Tibial artery (tissue), 4 donors: ENCODE data around the gene KLHL14.

Experiments used
- DNase-seq, 2 donors: peaks; one replicate each; pipeline ENCODE4 v3.0.0-alpha.2; 2019
- H3K27ac ChIP-seq, 2 donors: fragments of 200-600 bp; sonication (generic) in 1 of 2; 1 replicate in 1 of 2; 2 replicates in 1 of 2; pipeline ENCODE4 v1.5.1; 2018 to 2019; ENCODE audit warnings: mild to moderate bottlenecking in 1 of 2
- H3K27me3 ChIP-seq, 2 donors: fragments of 200-600 bp; sonication (generic) in 1 of 2; one replicate each; pipeline versions ENCODE4 v1.5.1 to v1.6.0; 2016 to 2019
- H3K36me3 ChIP-seq, 3 donors: fragments of 200-600 bp; sonication (generic) in 2 of 3; one replicate each; pipeline ENCODE4 v1.5.1; 2016 to 2019; ENCODE audit warnings: mild to moderate bottlenecking in 2 of 3
- H3K4me1 ChIP-seq, 4 donors: fragments of 200-600 bp; sonication (generic) in 2 of 4; 1 replicate in 3 of 4; 2 replicates in 1 of 4; pipeline ENCODE4 v1.5.1; 2016 to 2019
- H3K4me3 ChIP-seq, 2 donors: fragments of 200-600 bp; sonication (generic) in 1 of 2; 1 replicate in 1 of 2; 2 replicates in 1 of 2; pipeline ENCODE4 v1.5.1; 2018 to 2019; ENCODE audit warnings: mild to moderate bottlenecking in 2 of 2
- H3K9me3 ChIP-seq, 3 donors: fragments of 200-600 bp; sonication (generic) in 1 of 3; one replicate each; pipeline ENCODE4 v1.5.1; 2016 to 2019
- CTCF ChIP-seq, 2 experiments: fragments of 200-600 bp in 1 of 2; fragments of 450-650 bp in 1 of 2; IDR thresholded peaks; one replicate each; pipeline ENCODE4 v1.5.1; 2017 to 2019; ENCODE audit warnings: antibody characterized with exemption in 2 of 2, mild to moderate bottlenecking in 1 of 2, moderate library complexity in 1 of 2
- intact Hi-C: fragments of 100-400 bp; cut with DNase I; formaldehyde crosslinking; loops from one replicate; pipeline ENCODE4 v1.15.0; 2023; ENCODE audit warnings: low total_unique reads

Gene KLHL14

GRCh38 chr18:32683044-32683443 lies 89.8 kb downstream of the KLHL14 start:
- H3K9me3 ChIP-seq: no peaks in the 10 kb centered on the region
- H3K4me1 ChIP-seq: no peaks in the 10 kb centered on the region
- no peak overlapping the region for H3K27ac ChIP-seq
- intact Hi-C loops: no loop called here
- H3K36me3 ChIP-seq: no peaks in the 10 kb centered on the region
- TF ChIP-seq CTCF (IDR thresholded peaks at IDR 0.05): no peak
- no peak overlapping the region for H3K4me3 ChIP-seq
- DNase-seq: no peak
- no peaks in the 10 kb centered on the region for H3K27me3 ChIP-seq

DNA sequence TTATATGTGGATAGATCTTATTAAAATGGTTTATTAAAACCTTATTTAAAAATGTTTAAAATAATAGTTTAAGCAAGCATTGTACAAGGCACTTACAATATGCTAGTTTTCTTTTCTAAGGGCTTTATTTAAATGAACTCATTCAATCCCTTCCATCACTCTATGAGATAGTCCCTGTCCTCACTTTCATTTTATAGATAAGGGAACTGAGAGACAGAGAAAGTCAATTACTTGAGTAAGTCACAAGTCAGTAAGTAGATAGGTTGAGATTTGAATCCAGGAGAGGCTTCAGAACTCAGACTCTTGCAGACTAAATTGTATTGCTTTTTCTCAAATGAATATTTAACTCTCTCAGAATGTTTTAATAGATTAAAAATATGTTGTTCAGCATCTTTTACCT lies 95.2 kb downstream of the KLHL14 start:
- Histone ChIP-seq H3K9me3 (no peaks in the 10 kb centered on the region), H3K27ac (no peak overlapping the region), H3K36me3 (no peaks in the 10 kb centered on the region), H3K4me3 (no peak overlapping the region), H3K27me3 (no peaks in the 10 kb centered on the region), H3K4me1 (no peaks in the 10 kb centered on the region)
- TF ChIP-seq CTCF (IDR thresholded peaks at IDR 0.05): no peak
- intact Hi-C loops: no loop called here
- DNase-seq: no peak

- Histone ChIP-seq H3K27ac (no peak overlapping the region), H3K36me3 (no peaks in the 10 kb centered on the region), H3K4me1 (no peaks in the 10 kb centered on the region), H3K27me3 (no peaks in the 10 kb centered on the region), H3K9me3 (no peaks in the 10 kb centered on the region), H3K4me3 (no peak overlapping the region)
- no peak for DNase-seq
- TF ChIP-seq CTCF (IDR thresholded peaks at IDR 0.05): no peak
- intact Hi-C loops: no loop called here
Measured at GRCh38 chr18:32674491-32674890, 98.3 kb downstream of the KLHL14 start.

- H3K4me3 ChIP-seq: no peak overlapping the region
- no peaks in the 10 kb centered on the region for H3K4me1 ChIP-seq
- no peak for DNase-seq
- intact Hi-C loops: no loop called here
- H3K36me3 ChIP-seq: no peaks in the 10 kb centered on the region
- H3K27ac ChIP-seq: no peak overlapping the region
- H3K27me3 ChIP-seq: no peaks in the 10 kb centered on the region
- H3K9me3 ChIP-seq: no peaks in the 10 kb centered on the region
- no peak for TF ChIP-seq CTCF (IDR thresholded peaks at IDR 0.05)
Measured at GRCh38 chr18:32672398-32672797, 100.4 kb downstream of the KLHL14 start.

GRCh38 chr18:32670727-32671126 lies 102.1 kb downstream of the KLHL14 start:
- Histone ChIP-seq H3K4me3 (no peak overlapping the region), H3K4me1 (no peaks in the 10 kb centered on the region), H3K36me3 (no peaks in the 10 kb centered on the region), H3K9me3 (no peaks in the 10 kb centered on the region), H3K27ac (no peak overlapping the region), H3K27me3 (no peaks in the 10 kb centered on the region)
- intact Hi-C loops: no loop called here
- no peak for TF ChIP-seq CTCF (IDR thresholded peaks at IDR 0.05)
- DNase-seq: no peak

- TF ChIP-seq CTCF (IDR thresholded peaks at IDR 0.05): no peak
- intact Hi-C loops: no loop called here
- no peaks in the 10 kb centered on the region for H3K9me3 ChIP-seq
- DNase-seq: no peak
- no peaks in the 10 kb centered on the region for H3K4me1 ChIP-seq
- H3K27ac ChIP-seq: no peak overlapping the region
- no peaks in the 10 kb centered on the region for H3K36me3 ChIP-seq
- no peaks in the 10 kb centered on the region for H3K27me3 ChIP-seq
- H3K4me3 ChIP-seq: no peak overlapping the region
Measured at GRCh38 chr18:32669549-32670165, 103.2 kb downstream of the KLHL14 start.
